GM12873 (cell line): ENCODE measurements around the gene AVP.

Experiments
- TF ChIP-seq, protein P1 (sequence below): IDR thresholded peaks from 2 replicates; pipeline ENCODE4 v1.5.1; 2012; ENCODE audit warnings: low read depth, mild to moderate bottlenecking, moderate library complexity, low read length, control low read depth; ENCODE audit not compliant: insufficient read depth; ENCODE audit errors: missing control alignments

Gene AVP

DNA sequence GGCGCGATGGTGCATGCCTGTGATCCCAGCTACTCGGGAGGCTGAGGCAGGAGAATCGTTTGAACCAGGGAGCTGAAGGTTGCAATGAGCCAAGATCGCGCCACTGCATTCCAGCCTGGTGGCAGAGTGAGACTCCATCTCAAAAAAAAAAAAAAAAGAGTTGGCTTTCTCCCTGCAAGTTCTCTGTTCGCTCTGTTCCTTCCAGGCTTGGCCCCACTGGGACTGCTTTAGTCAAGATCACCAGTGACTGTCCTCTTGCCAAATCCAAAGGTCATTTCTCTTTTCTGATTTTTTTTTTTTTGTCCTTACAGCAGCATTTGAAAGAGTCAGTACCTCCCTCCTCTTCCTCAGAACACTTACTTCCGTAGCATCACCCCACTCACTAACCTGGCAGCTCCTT, 51.9 kb downstream of the AVP start:
- TF ChIP-seq, protein P1, sequence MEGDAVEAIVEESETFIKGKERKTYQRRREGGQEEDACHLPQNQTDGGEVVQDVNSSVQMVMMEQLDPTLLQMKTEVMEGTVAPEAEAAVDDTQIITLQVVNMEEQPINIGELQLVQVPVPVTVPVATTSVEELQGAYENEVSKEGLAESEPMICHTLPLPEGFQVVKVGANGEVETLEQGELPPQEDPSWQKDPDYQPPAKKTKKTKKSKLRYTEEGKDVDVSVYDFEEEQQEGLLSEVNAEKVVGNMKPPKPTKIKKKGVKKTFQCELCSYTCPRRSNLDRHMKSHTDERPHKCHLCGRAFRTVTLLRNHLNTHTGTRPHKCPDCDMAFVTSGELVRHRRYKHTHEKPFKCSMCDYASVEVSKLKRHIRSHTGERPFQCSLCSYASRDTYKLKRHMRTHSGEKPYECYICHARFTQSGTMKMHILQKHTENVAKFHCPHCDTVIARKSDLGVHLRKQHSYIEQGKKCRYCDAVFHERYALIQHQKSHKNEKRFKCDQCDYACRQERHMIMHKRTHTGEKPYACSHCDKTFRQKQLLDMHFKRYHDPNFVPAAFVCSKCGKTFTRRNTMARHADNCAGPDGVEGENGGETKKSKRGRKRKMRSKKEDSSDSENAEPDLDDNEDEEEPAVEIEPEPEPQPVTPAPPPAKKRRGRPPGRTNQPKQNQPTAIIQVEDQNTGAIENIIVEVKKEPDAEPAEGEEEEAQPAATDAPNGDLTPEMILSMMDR: no peak
